Measurements from ENCODE around the gene HOOK2. TPM values are rescaled to one million over a fixed set of nuclear protein-coding genes. Genes with fewer than 3 reads are reported as not detected.
A peak's percentile ranks its signal among the peaks of the same experiment; 100 is the strongest.

HOOK2 gene
- total RNA-seq, 1 experiment from 2014 or later, result 70.0 TPM

GRCh38 chr19:12730064-12730463 is 45.3 kb downstream of the HOOK2 start:
- no peak for ATAC-seq
- CTCF ChIA-PET, result no interaction called here
- Mint-ChIP-seq H3K4me3 (no peak overlapping the region), H3K27me3 (ENCODE audit: low read depth) (no peaks in the 10 kb centered on the region), H3K36me3 (peaks cover 19% of the 10 kb centered on the region), H3K9me3 (no peaks in the 10 kb centered on the region), H3K4me1 (peaks cover 22% of the 10 kb centered on the region), H3K27ac (peak overlapping the region; percentile 60; the same call in 1 of the 2 replicates)
- TF ChIP-seq MYBL2 (CRISPR knock-in tag; IDR thresholded peaks at IDR 0.05), result no peak
- no peak for TF ChIP-seq RORB (CRISPR knock-in tag; IDR thresholded peaks at IDR 0.05)
- TF ChIP-seq ATF2 (CRISPR knock-in tag; IDR thresholded peaks at IDR 0.05; ENCODE audit: borderline replicate concordance, low read depth), result no peak
- no peak for TF ChIP-seq GRHL2 (CRISPR knock-in tag; IDR thresholded peaks at IDR 0.05; ENCODE audit: insufficient replicate concordance, severe bottlenecking)
- TF ChIP-seq FOXJ3 (CRISPR knock-in tag; IDR thresholded peaks at IDR 0.05; ENCODE audit: borderline replicate concordance), result no peak
- TF ChIP-seq ZNF263 (CRISPR knock-in tag; IDR thresholded peaks at IDR 0.05; ENCODE audit: low read depth), result no peak
- no peak for TF ChIP-seq E2F4 (CRISPR knock-in tag; IDR thresholded peaks at IDR 0.05; ENCODE audit: borderline replicate concordance, low read depth)
- TF ChIP-seq ZNF396 (CRISPR knock-in tag; IDR thresholded peaks at IDR 0.05; ENCODE audit: borderline replicate concordance), result no peak
- TF ChIP-seq CDX4 (CRISPR knock-in tag; IDR thresholded peaks at IDR 0.05; ENCODE audit: borderline replicate concordance), result no peak
- no peak for TF ChIP-seq CBFB (CRISPR knock-in tag; IDR thresholded peaks at IDR 0.05; ENCODE audit: low read depth)
- no peak for TF ChIP-seq ZNF317 (CRISPR knock-in tag; IDR thresholded peaks at IDR 0.05; ENCODE audit: borderline replicate concordance, low read depth)
- no peak for TF ChIP-seq JUN (CRISPR knock-in tag; IDR thresholded peaks at IDR 0.05)
- no peak for TF ChIP-seq NR2C2 (CRISPR knock-in tag; IDR thresholded peaks at IDR 0.05)
- no peak for TF ChIP-seq RELA (CRISPR knock-in tag; IDR thresholded peaks at IDR 0.05; ENCODE audit: borderline replicate concordance)
- no peak for TF ChIP-seq JAZF1 (CRISPR knock-in tag; IDR thresholded peaks at IDR 0.05)
- no peak for TF ChIP-seq GABPB1 (CRISPR knock-in tag; IDR thresholded peaks at IDR 0.05)
- TF ChIP-seq PRRX2 (CRISPR knock-in tag; IDR thresholded peaks at IDR 0.05), result no peak
- TF ChIP-seq NR1H2 (CRISPR knock-in tag; IDR thresholded peaks at IDR 0.05), result no peak
- POLR2A ChIA-PET, result interaction anchor here (0.6 kb wide), 2 partner anchors 116 to 151 kb away, joined by 3 to 5 read pairs; partner anchors contain the start of gene DNASE2
- no peak for DNase-seq (ENCODE audit: low spot score)

GRCh38 chr19:12727745-12728433 is 47.5 kb downstream of the HOOK2 start:
- CTCF ChIA-PET, result interaction anchor here (1.1 to 2.7 kb wide), 4 partner anchors 30 to 39 kb away, joined by 4 to 8 read pairs (median 6); no protein-coding TSS in a partner anchor
- no peak overlapping the region for H3K27ac Mint-ChIP-seq
- H3K9me3 Mint-ChIP-seq, result no peaks in the 10 kb centered on the region
- H3K36me3 Mint-ChIP-seq, result peaks cover 17% of the 10 kb centered on the region
- H3K4me1 Mint-ChIP-seq, result peaks cover 18% of the 10 kb centered on the region
- POLR2A ChIA-PET, result no interaction called here
- H3K27me3 Mint-ChIP-seq (ENCODE audit: low read depth), result no peaks in the 10 kb centered on the region
- no peak overlapping the region for H3K4me3 Mint-ChIP-seq
- TF ChIP-seq ZNF281 (CRISPR knock-in tag; IDR thresholded peaks at IDR 0.05), result no peak
- peak; percentile 22; the same call in 1 of the 2 replicates for TF ChIP-seq ZNF121 (CRISPR knock-in tag; IDR thresholded peaks at IDR 0.05)
- DNase-seq (ENCODE audit: low spot score) (no peak), ATAC-seq (no peak)
